Bone marrow (tissue), 2 donors: ENCODE measurements around the gene PTTG2.

Experiments used
- DNase-seq, 2 donors: peaks; one replicate each; lab custom pipeline; 2025; lab: John Stamatoyannopoulos, UW

Gene PTTG2

GRCh38 chr4:38009949-38010348 lies 49.8 kb downstream of the PTTG2 start:
- DNase-seq, result no peak
